PC-3 (cell line): Measurements from ENCODE around the gene GLB1L2. TPM values are rescaled to one million over a fixed set of nuclear protein-coding genes. Genes with fewer than 3 reads are reported as not detected.

Experiments used
- ATAC-seq: fragments of 200-7000 bp; cut with Tn5 transposase; 2 replicates; pipeline ENCODE4 v1.9.1; 2020; ENCODE audit warnings: mild to moderate bottlenecking, moderate library complexity
- BruUV-seq: library from RNA; stranded (reverse); fragments of 400-500 nt; replicated peaks from 2 replicates; lab custom pipeline; 2021; lab: Mats Ljungman, UMichigan
- CTCF ChIA-PET: fragments of 300-600 bp; sonication (Branson Sonifier 250); formaldehyde crosslinking; loops from one replicate; lab custom pipeline; 2022; ENCODE audit warnings: antibody characterized with exemption; lab: Charles Lee
- POLR2A ChIA-PET: fragments of 300-600 bp; sonication (Branson Sonifier 250); formaldehyde crosslinking; loops from one replicate; lab custom pipeline; 2022; ENCODE audit warnings: antibody characterized with exemption; ENCODE audit not compliant: unreplicated experiment; lab: Charles Lee
- DNase-seq: peaks from one replicate; pipeline ENCODE4 v3.0.0-alpha.2; 2015
- H2AFZ ChIP-seq: fragments of 300-600 bp; sonication (generic); 2 replicates; pipeline ENCODE4 v1.6.0; 2016; ENCODE audit warnings: antibody characterized with exemption, low read length
- H3F3A ChIP-seq: fragments of 300-600 bp; sonication (generic); one replicate; pipeline ENCODE4 v1.6.0; 2017; ENCODE audit warnings: antibody characterized with exemption, low read length, control low read depth, mild to moderate bottlenecking; ENCODE audit not compliant: unreplicated experiment
- H3K27ac ChIP-seq: fragments of 300-600 bp; sonication (generic); 2 replicates; pipeline ENCODE4 v1.5.1; 2016; ENCODE audit warnings: mild to moderate bottlenecking, low read length
- H3K27me3 ChIP-seq: fragments of 300-600 bp; sonication (generic); 2 replicates; pipeline ENCODE4 v1.6.1; 2016; ENCODE audit warnings: low read length, mixed read lengths
- H3K36me3 ChIP-seq: fragments of 300-600 bp; sonication (generic); 2 replicates; pipeline ENCODE4 v1.6.1; 2016; ENCODE audit warnings: low read depth, mixed run types, low read length, mixed read lengths
- H3K4me1 ChIP-seq: fragments of 300-600 bp; sonication (generic); 2 replicates; pipeline ENCODE4 v1.5.1; 2016; ENCODE audit warnings: low read length; ENCODE audit not compliant: insufficient read depth
- H3K4me2 ChIP-seq: fragments of 300-600 bp; sonication (generic); 2 replicates; pipeline ENCODE4 v1.6.0; 2016; ENCODE audit warnings: low read length
- H3K4me3 ChIP-seq: fragments of 300-600 bp; sonication (generic); 2 replicates; pipeline ENCODE4 v1.5.1; 2016; ENCODE audit warnings: mild to moderate bottlenecking, low read length, mixed read lengths
- H3K79me2 ChIP-seq: fragments of 300-600 bp; sonication (generic); 2 replicates; pipeline ENCODE4 v1.6.1; 2017; ENCODE audit warnings: low read length, mixed read lengths
- H3K9ac ChIP-seq: fragments of 300-600 bp; sonication (generic); 2 replicates; pipeline ENCODE4 v1.6.0; 2016; ENCODE audit warnings: mild to moderate bottlenecking, low read length
- H3K9me2 ChIP-seq: fragments of 300-600 bp; sonication (generic); replicated peaks from 2 replicates; pipeline ENCODE4 v1.6.1; 2016; ENCODE audit warnings: mixed run types, low read length, mixed read lengths
- H3K9me3 ChIP-seq: fragments of 300-600 bp; sonication (generic); 2 replicates; pipeline ENCODE4 v1.6.1; 2016; ENCODE audit warnings: low read length, mixed read lengths
- H4K20me1 ChIP-seq: fragments of 300-600 bp; sonication (generic); 2 replicates; pipeline ENCODE4 v1.6.1; 2016; ENCODE audit warnings: low read length, mixed read lengths
- CTCF ChIP-seq: fragments of 300-600 bp; sonication (generic); conservative IDR thresholded peaks from 2 replicates; pipeline ENCODE4 v1.5.1; 2017; ENCODE audit warnings: antibody characterized with exemption, low read depth, mild to moderate bottlenecking, low read length
- EZH2 ChIP-seq: fragments of 300-600 bp; sonication (generic); IDR thresholded peaks from one replicate; pipeline ENCODE4 v1.6.1; 2017; ENCODE audit warnings: antibody characterized with exemption, mild to moderate bottlenecking, low read length; ENCODE audit not compliant: unreplicated experiment
- EZH2phosphoT487 ChIP-seq: fragments of 300-600 bp; sonication (generic); IDR thresholded peaks from 2 replicates; pipeline ENCODE4 v1.6.1; 2018; ENCODE audit warnings: mild to moderate bottlenecking, antibody characterized with exemption, low read length, borderline replicate concordance
- intact Hi-C: fragments of 100-400 bp; cut with micrococcal nuclease; formaldehyde crosslinking; loops from 2 replicates; pipeline ENCODE4 v1.9.0; 2023
- total RNA-seq: library from RNA; depleted of rRNA; stranded (reverse); fragments of >200 nt; gene quantifications from 2 replicates; pipeline ENCODE4 v1.2.3, GENCODE V29; 2014

The GLB1L2 gene
- total RNA-seq, 1 experiment from 2014 or later, result 0.62 TPM

DNA sequence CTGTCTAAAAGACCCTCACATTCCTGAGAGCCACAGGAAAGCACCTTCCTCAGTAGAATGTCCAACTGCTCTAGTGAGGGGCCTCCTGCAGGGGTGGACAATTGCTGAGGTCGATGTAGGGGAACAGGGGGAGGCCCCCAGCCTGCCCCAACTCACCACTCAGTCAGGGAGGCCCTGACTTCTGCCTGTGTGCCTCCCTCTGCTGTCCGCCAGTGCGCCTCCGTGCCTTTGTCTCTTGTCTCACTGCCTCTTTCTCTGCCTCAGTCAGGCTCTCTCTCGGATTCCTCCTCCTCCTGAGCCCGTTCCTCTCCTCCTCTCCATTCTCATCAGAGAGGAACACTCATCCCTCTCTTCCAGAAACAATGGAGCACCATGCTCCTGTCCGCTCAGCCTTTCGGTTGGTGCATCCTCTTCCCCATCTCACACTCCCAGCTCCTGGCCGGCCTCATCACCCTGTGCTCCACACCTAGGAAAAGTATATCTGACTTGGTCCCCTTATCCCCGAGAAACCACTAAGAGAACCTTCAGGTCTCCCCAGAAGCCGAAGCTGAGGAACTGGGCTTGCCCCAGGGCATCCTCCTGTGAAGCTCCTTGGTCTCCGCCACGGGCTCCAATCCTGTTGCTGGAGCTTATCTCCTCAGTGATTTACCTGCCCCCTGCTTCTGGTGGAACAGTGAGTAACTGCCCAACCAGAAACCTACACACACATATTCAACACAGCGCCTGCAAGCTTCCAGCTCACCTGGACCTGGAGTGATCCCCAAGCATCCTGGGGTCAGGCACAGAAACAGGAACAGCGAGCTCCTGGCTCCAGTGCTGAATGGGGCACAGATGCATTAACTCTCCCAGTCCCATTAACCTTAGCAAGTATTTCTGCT lies 78.0 kb downstream of the GLB1L2 start:
- Histone ChIP-seq H3K9ac (no peak overlapping the region), H3K27me3 (peaks cover 70% of the 10 kb centered on the region), H3K79me2 (no peaks in the 10 kb centered on the region), H3K4me3 (no peak overlapping the region), H3K27ac (no peak overlapping the region), H3K4me2 (no peak overlapping the region), H3K9me2 (no peaks in the 10 kb centered on the region), H3F3A (no peaks in the 10 kb centered on the region), H3K36me3 (no peaks in the 10 kb centered on the region), H3K9me3 (no peaks in the 10 kb centered on the region), H3K4me1 (no peaks in the 10 kb centered on the region), H2AFZ (no peak overlapping the region), H4K20me1 (no peaks in the 10 kb centered on the region)
- intact Hi-C loops, result no loop called here
- no TSS peak for BruUV-seq
- ChIA-PET POLR2A (no interaction called here), CTCF (no interaction called here)
- TF ChIP-seq EZH2phosphoT487 (no peak), CTCF (no peak), EZH2 (no peak)
- DNase-seq (no peak), ATAC-seq (no peak)

GRCh38 chr11:134410766-134411165 lies 79.0 kb downstream of the GLB1L2 start:
- intact Hi-C loops, result no loop called here
- Histone ChIP-seq H3K9me3 (no peaks in the 10 kb centered on the region), H3K36me3 (no peaks in the 10 kb centered on the region), H4K20me1 (no peaks in the 10 kb centered on the region), H3K4me1 (no peaks in the 10 kb centered on the region), H2AFZ (no peak overlapping the region), H3K79me2 (no peaks in the 10 kb centered on the region), H3K9me2 (no peaks in the 10 kb centered on the region), H3K4me2 (no peak overlapping the region), H3K27me3 (peaks cover 71% of the 10 kb centered on the region), H3K4me3 (no peak overlapping the region), H3K9ac (no peak overlapping the region), H3F3A (no peaks in the 10 kb centered on the region), H3K27ac (no peak overlapping the region)
- no peak for DNase-seq
- TF ChIP-seq EZH2phosphoT487 (no peak), CTCF (no peak), EZH2 (no peak)
- no TSS peak for BruUV-seq
- ATAC-seq, result no peak
- ChIA-PET CTCF (no interaction called here), POLR2A (no interaction called here)
